Brain pericyte (primary cell): Measurements from ENCODE around the gene C11orf24.

Experiments
- DNase-seq: peaks from one replicate; pipeline ENCODE4 v3.0.0-alpha.2; 2012; ENCODE audit warnings: low read depth, low spot score

The C11orf24 gene

DNA sequence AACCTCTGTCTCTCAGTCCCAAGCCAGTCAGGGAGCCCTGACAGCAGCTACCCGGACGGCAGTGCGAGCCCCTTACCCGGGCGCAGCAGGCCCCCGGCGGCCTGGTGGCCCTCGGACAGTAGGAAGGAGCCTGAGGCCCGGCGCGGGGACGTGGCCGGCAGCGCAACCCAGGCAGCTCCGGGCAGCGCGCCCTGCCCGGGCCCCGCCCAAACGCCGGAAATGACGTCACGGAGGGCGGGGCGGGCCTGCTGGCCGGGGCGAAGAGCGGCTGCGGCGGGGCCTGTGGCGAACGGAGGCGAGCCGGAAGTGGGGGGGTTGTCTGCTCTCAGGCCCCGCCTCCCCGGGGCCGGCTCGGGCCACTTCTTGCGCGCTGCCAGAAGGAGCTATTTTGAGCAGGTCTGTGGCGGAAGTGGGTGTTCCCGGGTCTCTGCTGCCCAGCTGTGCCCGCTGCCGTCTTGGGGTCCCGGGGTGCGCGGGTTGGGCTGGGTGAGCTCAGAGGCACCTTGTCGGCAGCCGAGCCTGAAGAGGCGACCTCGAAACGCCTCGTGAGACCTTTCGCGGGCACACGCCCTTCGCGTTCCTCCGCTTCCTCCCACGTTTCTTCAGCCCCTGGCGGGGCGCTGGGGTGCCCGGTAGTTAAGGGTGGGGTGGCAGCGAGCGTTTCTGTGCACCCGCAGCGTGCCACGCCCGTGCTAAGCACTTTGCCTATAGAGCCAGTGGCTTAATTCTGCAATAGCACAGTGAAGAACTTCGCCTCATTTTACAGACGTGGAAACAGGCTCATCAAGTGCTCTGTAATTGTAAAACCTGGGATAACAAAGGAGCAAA, at the start of gene C11orf24:
C11orf24 (minus strand) TSS at position 193 of the 828 bp plus-strand sequence. CDS start 8,206 bp downstream, outside the sequence.
- peak; percentile 78 for DNase-seq

DNA sequence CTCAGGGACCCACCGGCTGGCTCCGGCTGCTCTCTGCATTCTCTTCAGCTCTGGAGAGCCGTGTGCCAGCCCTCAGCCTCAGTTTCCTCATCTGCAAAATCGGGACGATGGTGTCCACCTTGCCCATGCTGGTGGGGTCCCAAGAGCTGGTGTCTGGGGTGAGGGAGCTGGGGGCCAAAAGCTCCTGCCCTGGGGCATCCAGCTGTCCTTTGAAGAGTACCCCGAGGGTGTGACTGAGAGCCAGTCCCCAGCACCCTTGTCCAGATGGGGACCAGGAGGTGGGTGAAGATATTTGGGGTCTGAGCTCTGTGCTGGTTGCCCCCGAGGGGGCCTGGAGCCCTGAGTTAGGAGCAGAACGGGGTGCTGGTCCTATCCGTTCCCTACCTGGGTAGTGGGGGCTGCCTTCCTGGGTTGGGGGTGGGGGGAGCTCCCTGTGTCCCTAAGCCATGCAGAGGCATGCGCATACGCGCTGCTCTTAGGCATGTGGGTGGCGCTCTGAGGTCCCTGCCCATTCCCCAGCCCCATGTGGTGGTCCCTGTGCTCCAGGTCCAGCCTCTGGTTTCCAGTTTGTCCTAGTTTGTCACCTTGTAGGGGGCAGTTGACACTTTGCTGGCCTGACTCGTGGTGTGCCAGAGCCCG, 45.5 kb upstream of the C11orf24 start:
- no peak for DNase-seq

DNA sequence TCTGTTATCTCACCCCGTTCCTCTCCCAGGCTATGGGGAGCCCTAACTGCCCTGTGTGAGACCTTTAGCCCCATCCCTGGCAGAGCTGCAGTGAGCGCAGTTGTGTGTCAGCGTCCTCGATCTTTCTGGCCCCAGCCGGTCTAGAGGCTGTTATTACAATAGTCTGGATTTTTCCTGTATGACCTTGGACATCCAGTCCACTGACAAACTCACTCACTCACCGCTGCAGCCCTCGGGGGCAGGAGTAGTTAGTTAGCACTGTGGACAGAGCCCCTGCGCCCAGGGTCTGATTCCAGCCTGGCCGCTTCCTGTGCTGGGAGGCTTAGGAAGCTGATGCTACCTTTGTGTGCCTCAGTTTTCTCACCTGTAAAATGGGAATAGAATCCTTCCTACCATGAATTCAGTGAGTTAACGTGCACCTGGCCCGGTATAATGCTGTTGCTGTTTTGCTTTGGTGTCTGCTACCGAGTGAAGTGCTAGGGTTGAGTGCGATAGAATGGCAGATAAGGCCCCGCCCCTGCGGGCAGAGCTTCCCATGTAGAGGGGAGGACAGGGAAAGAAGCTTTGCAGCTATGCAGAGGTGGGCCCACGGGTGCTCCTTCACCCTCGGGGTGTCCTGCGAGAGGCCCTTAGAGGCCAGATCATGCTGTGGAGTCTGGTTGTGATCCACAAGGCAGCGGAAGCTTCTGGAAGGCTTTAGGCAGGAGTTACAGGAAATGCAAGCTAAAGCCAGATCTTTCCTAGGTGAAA, 43.6 kb upstream of the C11orf24 start:
- DNase-seq: no peak

DNA sequence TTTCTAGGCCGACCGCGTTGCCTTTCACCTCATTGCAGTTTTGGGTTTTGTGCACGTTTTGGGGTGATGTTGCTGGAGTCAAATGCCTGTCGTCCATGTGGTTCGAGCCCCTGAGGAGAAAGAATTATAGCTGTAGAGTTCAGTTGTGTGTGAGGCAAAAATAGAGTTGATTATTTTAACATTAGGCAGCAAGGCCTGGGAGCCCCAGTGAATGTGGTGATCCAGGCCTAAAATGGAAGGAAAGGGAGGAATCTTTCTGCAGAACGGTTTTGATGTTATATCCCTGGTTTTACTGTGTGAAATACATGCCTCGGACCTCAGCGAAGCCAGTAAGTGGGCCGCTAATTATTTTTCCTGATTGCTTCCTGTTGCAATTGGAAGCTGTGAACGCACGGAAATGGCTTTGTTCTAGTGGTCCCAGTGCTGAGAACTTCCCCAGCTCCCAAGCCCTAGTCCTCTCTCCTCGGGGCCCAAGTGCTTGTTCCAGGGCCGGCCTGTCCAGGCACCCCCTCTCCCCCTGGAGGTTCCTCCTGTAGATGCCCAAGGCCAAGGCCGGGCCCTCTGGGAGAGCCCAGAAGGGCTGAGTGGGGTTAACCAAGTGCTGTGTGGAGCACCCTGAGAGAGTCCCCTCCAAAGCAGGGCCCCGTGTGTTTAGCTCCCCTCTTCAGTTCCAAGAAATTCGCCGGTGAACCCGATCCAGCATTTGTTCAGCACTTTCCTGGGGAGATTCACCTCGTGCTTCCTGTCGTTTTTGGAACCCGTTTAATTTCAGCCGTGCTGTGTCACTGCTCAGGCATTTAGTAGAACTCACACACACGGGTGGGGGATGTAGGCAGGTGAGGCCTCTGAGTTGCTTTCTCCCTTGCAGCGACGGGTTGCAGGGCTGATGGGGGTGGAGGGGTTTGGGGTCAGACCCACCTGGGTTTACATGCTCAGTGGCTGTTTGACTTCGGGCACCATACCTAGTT, 42.7 kb upstream of the C11orf24 start:
- no peak for DNase-seq

DNA sequence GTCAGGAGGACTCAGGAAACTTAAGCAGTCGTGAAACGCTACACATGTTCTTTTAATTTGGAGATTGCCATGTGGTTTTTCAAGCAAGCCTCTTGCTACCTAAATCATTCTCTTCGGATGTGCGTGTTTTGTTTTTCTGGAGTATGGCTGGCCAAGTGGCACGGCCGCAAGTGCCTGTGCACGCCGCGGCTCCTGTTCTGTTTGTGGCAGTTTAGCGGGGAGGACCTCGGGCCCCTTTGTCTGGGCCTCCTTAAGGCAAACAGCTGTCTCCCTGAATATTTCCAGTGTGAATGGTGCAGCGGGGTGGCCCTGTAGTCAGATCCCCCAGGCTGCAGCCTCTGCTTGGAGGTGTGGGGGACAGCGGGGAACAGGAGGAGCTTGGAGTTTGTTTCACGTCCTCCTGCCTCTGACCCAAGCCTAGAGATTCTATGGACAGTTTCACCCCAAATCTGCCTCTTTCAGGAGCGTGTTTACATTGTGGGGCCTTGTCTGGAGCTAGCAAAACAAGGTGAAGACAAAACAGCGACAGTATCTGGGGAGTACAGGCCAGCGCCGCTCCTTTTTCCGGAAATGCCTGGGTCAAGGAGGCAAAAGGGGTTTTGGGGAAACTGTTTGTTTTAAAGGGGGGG, 41.9 kb upstream of the C11orf24 start:
- no peak for DNase-seq

DNA sequence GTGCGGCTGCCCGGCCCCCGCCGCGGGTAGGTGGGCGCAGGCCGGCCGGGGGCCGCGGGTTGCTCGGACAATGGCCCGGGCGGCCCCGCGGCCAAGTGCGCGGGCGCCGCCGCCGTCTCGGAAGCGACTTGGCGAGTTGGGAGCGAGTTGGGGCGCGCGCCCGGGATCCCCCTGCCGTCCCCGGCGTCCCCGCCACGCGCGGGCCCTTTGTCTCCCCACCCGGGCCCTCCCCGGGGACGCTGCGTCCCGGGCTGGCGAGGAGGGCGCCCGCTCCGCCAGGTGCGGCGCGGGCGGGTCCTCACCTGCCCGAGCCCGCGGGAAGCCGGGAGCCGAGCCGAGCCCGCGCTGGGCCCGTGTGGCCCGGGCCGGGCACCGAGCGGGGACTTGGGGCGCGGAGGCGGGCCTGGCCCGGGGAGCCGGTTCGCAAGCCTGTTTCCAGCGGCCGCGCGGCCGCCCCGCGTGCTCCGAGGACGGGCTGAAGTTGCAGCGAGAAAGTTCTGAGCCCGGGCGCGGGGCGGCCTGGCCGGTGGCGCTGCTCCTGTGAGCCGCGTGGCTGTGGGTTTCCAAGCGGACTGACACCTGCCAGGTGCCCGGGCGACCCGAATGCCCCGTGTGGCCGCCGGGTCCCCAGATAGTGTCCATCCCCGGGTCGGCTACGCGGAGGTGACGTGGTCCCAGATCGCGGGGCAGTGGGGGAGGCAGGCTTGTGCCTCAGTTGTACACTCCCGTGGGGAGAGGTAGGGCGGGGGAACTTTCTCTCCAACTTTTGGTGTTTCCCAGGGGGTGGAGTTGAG, 41.2 kb upstream of the C11orf24 start:
- DNase-seq: no peak

DNA sequence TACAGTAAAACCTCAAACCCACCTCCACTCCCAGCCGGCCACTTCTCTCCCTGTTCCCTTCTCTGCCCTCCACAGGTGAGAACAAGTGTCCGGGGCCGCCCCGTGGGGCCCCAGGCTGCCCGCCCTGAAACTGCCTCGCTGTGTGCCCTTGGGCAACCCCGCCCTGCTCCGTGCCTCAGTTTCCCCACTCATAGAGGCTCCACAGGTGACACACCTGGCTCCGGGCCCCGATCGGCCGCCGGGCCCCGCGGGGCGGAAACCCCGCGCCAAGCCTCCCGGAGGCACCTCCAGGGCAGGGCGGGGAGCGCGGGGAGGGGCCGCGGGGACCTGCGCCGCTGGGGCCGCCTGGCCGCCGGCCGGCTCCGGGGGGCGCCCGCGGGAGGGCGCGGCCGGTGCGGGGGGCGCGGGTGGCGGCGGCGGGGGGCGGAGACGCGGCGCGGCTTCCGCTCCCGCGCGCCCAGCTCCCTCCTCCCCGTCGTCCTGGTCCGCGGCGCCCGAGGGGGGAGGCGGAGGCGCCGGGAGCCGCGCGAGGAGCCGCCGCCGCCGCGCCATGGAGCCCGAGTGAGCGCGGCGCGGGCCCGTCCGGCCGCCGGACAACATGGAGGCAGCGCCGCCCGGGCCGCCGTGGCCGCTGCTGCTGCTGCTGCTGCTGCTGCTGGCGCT, 40.5 kb upstream of the C11orf24 start, which contains the start of gene LRP5:
LRP5 (plus strand) TSS at position 475 of the 663 bp plus-strand sequence; CDS start at position 599, 124 bp downstream.
- DNase-seq: no peak

DNA sequence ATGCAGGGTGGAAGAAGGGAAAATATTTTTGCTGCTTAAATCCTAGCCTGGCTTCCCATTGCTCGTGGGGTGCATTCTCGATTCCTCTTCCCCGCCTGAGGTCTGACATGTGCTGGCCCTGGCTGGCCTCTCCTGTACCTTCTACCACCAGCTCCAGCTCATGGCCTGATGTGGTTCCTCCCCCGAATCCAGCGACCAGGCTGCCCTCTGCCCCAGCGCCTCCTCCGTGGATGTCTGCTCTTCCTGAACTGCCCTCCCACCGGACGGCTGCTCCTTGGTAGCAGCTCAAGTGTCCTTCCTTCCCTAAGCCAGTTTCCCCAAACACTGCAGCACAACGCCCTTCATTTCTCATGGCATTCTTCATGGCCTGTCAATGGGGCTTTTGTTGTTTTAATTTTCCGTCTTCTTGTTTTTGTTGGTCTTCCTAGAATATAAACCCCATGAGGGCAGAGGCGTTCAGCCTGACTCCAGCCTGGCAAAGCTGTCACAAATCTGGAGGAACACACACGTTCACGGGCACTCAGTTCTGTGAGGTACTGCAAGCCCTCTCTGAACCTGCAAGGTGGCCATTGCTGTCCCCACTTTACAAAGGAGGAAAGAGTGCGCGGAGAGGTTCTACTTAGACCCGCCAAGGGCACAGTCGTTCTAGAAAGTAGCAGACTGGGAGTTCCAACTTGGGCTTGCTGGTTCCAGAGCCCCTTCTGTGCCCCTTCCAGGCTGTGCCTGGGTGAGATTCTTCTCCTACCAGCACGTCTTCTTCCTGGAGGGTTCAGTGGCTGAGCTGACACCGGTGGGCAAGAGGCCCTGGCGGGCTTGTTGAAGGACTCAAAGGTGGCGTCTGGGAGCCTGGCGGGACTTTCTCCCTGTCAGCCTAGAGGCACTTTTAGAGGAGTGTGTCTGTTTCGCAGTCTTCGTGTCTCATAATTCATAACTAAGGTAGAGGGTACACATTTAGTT, 39.7 kb upstream of the C11orf24 start:
- DNase-seq: no peak

DNA sequence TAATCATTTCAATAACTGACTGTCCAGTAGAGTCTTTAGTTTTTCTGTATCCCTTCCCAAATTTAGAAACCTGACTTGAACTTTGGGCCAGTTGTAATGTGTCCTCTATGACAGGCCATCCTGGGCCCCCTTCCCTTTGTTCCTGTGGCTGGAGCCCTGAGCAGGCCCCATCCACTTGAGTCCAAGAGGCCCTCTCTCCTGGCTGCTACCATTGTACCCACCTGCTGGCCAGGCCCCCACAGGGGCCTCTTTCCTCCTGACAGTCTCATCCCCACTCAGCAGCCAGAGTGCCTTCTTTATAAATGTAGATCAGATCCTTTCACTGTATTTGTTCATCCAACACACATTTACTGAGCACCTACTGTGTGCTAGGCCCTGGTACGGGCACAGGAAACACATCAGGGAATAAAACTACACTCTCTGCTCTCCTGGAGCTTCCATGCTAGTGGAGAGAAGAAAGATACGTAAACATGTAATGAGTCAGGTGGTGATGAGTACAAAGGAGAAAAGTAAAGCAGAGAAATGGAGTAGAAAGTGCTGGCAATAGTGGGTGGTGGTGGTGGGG, 37.9 kb upstream of the C11orf24 start:
- DNase-seq: no peak

DNA sequence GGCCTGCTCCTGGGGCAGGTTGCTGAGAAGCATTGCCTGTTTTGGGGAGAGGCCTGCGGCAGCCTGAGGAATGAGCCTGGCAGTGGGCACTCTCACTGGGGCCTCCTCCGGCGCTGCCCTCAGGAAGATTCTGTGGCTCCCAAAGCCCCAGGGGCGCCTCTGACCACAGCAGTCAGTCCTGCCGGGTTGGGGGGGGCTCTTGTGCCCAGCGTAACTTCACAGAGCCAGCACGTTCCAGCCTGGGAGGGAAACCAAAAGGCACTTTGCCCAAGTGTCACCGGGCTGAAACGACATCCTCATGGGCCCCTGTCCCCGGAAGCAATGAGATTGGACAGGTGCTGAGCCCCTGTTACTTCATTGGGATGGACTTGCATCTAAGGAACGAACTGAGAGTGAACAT, 36.3 kb upstream of the C11orf24 start:
- no peak for DNase-seq

DNA sequence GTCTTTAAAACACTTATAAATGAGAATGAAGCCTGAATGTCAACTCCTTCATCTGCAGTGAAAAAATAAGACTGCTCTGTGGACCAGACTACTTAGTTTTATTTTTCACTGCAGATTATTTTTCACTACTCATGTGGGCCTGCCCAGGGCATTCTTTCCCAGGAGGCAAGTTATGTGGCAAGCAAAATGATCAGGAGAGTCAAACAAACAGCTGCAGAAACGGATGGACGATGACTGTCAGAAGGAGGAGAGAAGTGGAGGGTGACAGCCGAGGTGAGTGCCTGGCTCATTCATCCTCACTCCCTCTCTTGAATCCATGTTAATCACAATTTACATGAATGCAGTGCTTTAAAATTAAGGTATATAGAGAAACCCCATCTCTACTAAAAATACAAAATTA, 34.9 kb upstream of the C11orf24 start:
- no peak for DNase-seq

DNA sequence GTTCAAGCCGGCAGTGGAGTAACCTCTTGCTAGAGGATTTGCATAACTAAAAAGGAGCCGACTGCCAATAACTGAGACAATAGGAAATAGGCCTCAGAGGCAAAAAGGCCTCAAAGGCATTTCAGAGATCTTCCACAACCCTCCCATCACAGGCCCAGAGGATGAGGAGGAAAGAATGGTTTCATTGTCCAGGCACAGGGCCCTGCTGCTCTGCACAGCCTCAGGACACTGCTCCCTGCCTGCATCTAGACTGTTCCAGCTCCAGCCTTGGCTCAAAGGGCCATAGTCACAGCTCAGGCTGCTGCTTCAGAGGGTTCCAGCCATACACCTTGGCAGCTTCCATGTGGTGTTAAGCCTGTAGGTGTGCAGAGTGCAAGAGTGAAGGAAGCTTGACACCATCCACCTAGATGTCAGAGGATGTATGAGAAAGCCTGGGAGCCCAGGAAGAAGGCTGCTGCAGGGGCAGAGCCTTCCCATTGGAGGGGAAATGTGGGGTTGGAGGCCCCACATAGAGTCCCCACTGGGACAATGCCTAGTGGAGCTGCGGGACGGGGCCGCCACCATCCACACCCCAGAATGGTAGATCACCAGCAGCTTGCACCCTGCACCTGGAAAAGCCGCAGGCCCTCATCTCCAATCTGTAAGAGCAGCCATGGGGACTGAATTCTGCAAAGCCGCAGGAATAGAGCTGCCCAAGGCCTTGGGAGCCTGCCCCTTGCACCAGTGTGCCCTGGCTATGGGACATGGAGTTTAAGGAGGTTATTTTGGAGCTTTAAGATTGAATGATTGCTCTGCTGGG, 32.4 kb upstream of the C11orf24 start:
- no peak for DNase-seq

DNA sequence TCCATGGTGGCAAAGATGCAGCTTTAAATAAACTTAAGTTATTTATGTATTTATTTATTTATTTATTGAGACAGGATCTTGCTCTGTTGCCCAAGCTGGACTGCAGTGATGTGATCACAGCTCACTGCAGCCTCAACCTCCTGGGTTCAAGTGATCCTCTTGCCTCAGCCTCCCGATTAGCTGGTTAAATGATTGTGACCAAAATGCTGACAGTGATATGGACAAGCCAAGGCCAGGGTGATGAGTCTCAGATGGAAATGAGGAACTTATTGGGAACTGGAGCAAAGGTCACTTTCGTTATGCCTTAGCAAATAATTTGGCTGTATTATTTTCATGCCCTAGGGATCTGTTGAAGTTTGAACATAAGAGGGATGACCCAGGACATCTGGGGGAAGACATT, 31.3 kb upstream of the C11orf24 start:
- no peak for DNase-seq

DNA sequence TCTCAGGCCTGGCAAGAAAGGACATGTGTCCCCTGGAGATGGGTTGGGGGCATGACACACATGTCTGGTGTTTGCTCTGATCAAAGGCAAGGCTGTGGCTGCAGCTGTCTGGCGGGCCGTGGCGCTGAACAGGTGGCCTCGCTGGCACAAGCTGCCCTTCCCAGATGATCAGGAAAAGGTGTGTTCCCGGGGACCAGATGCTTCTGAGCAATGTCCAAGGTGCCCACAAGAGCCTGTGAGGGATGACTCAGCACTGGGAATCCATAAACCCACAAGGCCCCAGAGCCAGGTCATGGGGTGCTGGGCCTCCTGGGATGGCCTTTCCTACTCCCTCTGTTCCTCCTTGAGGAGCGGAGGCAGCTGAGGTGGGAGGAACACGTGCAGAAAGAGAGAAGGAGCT, 30.9 kb upstream of the C11orf24 start:
- DNase-seq: no peak

DNA sequence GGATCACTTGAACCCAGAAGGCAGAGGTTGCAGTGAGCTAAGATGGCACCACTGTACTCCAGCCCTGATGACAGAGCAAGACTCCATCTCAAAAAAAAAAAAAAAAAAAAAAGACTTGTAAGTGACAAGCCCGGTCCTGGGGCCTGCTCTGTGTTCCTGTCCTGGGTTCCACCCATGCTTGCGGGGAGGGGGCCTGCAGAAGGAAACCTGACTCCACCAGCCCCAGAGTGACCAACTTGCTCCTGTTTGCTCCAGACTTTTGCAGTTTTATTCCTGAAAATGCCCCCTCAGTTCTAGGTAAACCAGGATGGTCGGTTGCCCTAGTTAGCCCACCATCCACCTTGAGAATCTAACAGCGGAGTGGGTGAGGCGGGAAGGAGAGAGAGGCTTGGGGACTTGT, 30.5 kb upstream of the C11orf24 start:
- DNase-seq: no peak

DNA sequence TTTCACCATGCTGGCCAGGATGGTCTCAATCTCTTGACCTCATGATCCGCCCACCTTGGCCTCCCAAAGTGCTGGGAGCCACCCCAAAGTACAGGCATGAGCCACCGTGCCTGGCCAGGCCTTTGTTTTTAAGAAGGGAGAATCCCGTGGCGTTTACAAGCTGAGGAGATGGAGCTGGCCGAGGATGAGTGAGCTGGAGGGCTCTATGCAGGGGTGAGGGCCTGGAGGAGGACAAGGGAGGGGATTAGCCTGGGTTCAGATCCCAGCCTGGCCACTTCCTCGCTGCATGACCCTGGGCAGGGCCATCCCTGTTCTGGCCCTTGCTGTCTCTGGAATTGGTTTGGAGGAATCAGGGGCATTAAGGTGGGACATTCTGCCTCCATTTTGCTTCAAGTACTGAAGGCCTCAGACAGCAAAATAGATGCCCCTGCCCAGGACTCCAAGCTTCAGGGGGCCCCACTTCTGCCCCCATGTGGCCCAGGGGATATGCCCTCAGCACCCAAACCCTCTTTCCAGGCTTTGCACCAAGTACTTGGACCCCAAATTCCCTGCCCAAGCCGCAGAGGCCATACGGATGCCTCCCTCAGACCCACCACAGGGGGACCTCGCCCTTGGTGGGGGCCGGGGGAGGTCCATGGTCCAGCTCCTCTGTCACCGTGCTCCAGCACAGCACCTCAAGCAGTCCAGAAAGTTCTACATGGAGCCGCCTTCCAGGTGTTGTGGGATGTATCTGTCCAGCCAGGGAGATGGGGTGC, 28.5 kb upstream of the C11orf24 start:
- DNase-seq: no peak
